CD8-positive, alpha-beta memory T cell (primary cell): ENCODE results near the gene HNRNPL. TPM values are rescaled to one million over a fixed set of nuclear protein-coding genes. Genes with fewer than 3 reads are reported as not detected.
"Not testable (repeated sequence)": the region's sequence is repeated elsewhere in the genome, so short reads cannot be mapped to it uniquely, and the experiment has no call there.

Experiments used
- CTCF ChIA-PET: fragments of 350-600 bp; sonication (Branson Sonifier 250); formaldehyde crosslinking; loops from one replicate; lab custom pipeline; 2021; ENCODE audit warnings: antibody characterized with exemption; lab: Charles Lee
- POLR2A ChIA-PET: fragments of 350-600 bp; sonication (Branson Sonifier 250); formaldehyde crosslinking; loops from one replicate; lab custom pipeline; 2021; ENCODE audit warnings: antibody characterized with exemption; lab: Charles Lee
- DNase-seq, 5 donors: peaks; one replicate each; pipeline versions ENCODE4 v3.0.0 to v3.0.0-alpha.2; 2020 to 2022; ENCODE audit warnings: mixed read lengths in 1 of 5
- H3K27ac ChIP-seq: one replicate; pipeline ENCODE4 v1.7.0; 2013; ENCODE audit warnings: low read depth, mild to moderate bottlenecking, low read length, moderate library complexity
- H3K27me3 ChIP-seq: 2 replicates; pipeline ENCODE4 v1.7.0; 2013; ENCODE audit warnings: low read length, mild to moderate bottlenecking; ENCODE audit not compliant: insufficient read depth, poor library complexity, severe bottlenecking
- H3K36me3 ChIP-seq: 2 replicates; pipeline ENCODE4 v1.7.0; 2013; ENCODE audit warnings: mild to moderate bottlenecking, low read length, moderate library complexity; ENCODE audit not compliant: insufficient read depth
- H3K4me1 ChIP-seq: 2 replicates; pipeline ENCODE4 v1.7.0; 2013; ENCODE audit warnings: mild to moderate bottlenecking, low read length, moderate library complexity; ENCODE audit not compliant: insufficient read depth
- H3K4me3 ChIP-seq: 2 replicates; pipeline ENCODE4 v1.7.0; 2013; ENCODE audit warnings: mild to moderate bottlenecking, low read length
- H3K9me3 ChIP-seq: 2 replicates; pipeline ENCODE4 v1.7.0; 2013; ENCODE audit warnings: mild to moderate bottlenecking, low read length
- H3K27ac Mint-ChIP-seq, 8 donors: one replicate each; pipeline ENCODE4 v1.8.0; 2020 to 2021; ENCODE audit warnings: mixed read lengths in 8 of 8, mild to moderate bottlenecking in 6 of 8, inconsistent platforms in 3 of 8, moderate library complexity in 3 of 8
- H3K27me3 Mint-ChIP-seq, 2 donors: one replicate each; pipeline ENCODE4 v1.8.0; 2020 to 2021; ENCODE audit warnings: mixed read lengths in 2 of 2, mild to moderate bottlenecking in 1 of 2, moderate library complexity in 1 of 2
- H3K36me3 Mint-ChIP-seq, 3 donors: one replicate each; pipeline ENCODE4 v1.8.0; 2020 to 2021; ENCODE audit warnings: mixed read lengths in 3 of 3, inconsistent platforms in 1 of 3, mild to moderate bottlenecking in 1 of 3
- H3K4me1 Mint-ChIP-seq, 3 donors: one replicate each; pipeline ENCODE4 v1.8.0; 2020 to 2021; ENCODE audit warnings: mixed read lengths in 3 of 3, inconsistent platforms in 1 of 3, mild to moderate bottlenecking in 1 of 3
- H3K4me3 Mint-ChIP-seq, 7 donors: one replicate each; pipeline ENCODE4 v1.8.0; 2020 to 2021; ENCODE audit warnings: mixed read lengths in 7 of 7, mild to moderate bottlenecking in 6 of 7, moderate library complexity in 4 of 7, inconsistent platforms in 2 of 7
- H3K9me3 Mint-ChIP-seq, 5 donors: one replicate each; pipeline ENCODE4 v1.8.0; 2020 to 2022; ENCODE audit warnings: mixed read lengths in 5 of 5, mild to moderate bottlenecking in 3 of 5, moderate library complexity in 2 of 5, inconsistent platforms in 1 of 5
- polyA plus RNA-seq: library from polyadenylated mRNA; unstranded; fragments of 300-500 nt; fragmentation: Illumina TruSeq; gene quantifications from one replicate; pipeline ENCODE4 v1.2.3, GENCODE V29; 2021
- total RNA-seq, 2 experiments: library from RNA; stranded (reverse); gene quantifications; one replicate each; pipeline ENCODE4 v1.2.3, GENCODE V29; 2021

Gene HNRNPL
- total and polyA plus RNA-seq, 3 experiments from 2014 or later, result 73.4 to 679 (median 656) TPM

- H3K27ac ChIP-seq, result no peak overlapping the region
Measured at GRCh38 chr19:38803543-38803942, 46.2 kb downstream of the HNRNPL start.

DNA sequence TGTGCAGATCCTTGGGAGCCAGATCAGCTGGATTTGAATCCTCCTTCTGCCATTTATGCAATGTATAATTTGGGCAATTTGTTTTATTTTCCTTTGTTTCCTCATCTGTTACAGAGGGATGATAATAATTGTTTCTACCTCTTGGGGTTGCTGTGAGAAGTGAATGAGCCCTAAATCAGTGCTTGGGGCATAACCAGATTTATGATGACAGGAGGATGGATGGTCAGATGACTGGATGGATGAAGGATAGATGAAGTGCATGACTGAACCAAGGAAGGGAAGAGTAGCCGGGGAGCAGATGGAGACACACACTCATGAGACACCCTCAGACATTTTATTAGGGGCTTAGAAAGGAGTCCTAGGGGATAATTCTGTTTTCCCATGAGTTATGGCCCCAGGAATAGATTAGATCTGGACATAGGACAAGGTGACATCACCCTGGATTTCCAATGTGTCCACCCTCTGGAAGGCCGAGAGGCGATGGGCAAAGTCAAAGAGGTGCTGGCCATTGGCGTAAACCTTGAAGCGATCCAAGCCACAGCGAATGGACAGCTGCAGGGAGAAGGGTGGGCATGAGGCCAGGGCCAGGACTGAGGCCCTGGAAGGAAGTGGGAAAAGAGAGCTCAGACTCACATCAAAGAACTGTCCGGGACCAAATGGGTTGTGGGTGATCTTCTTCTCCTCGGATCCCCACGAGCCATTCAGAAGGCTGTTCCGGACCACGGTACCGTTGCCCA, 48.3 kb downstream of the HNRNPL start:
- no peak overlapping the region for H3K27ac Mint-ChIP-seq

More at GRCh38 chr19:38803543-38803942, 46.2 kb downstream of the HNRNPL start:
- Mint-ChIP-seq H3K9me3 (no peaks in the 10 kb centered on the region), H3K27me3 (no peaks in the 10 kb centered on the region), H3K4me1 (peaks cover 3 to 7% (median 5%) of the 10 kb centered on the region in 3 donors), H3K27ac (no peak overlapping the region), H3K36me3 (peaks cover 0 to 6% (median 0%) of the 10 kb centered on the region in 3 donors), H3K4me3 (no peak overlapping the region)
- CTCF ChIA-PET, result no interaction called here
- POLR2A ChIA-PET, result no interaction called here
- Histone ChIP-seq H3K9me3 (no peaks in the 10 kb centered on the region), H3K4me1 (peaks cover 3% of the 10 kb centered on the region), H3K36me3 (no peaks in the 10 kb centered on the region), H3K27me3 (no peaks in the 10 kb centered on the region), H3K4me3 (no peak overlapping the region)
- DNase-seq, result no peak

DNA sequence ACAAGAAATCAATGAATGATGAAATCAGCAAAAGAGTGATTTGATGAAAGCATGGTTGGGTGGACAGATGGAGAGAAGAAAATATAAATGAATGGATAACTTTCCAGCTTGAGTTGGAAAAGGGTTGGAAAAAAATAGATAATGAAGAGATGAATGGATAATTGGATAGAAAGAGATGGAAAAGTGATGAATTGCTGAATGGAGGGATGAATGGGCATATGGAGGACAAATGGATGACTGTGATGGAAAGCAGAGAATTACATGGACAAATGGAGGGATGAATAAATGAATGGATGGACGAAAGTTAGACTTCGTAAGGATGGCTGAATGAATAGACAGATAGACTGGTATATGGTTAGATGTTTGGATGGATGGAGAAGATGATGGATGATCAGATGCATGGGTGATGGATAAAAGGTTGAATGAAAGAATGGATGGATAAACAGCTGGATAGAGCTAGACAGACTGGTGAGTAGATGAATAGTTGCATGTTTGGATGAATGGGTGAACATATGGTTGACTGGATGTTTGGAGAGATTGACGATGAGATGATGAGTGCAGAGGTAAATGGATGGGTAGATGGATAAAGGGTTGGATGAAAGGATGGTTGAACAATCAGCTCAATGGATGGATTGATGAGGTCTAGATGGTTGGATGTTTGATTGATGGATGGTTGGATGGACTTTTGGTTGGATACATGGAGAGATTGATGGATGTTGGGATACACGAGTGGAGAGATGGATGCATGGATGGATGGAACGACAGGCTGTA, 49.0 kb downstream of the HNRNPL start:
- Histone ChIP-seq H3K36me3 (no peaks in the 10 kb centered on the region), H3K27me3 (no peaks in the 10 kb centered on the region), H3K4me1 (peaks cover 3% of the 10 kb centered on the region), H3K9me3 (no peaks in the 10 kb centered on the region), H3K27ac (no peak overlapping the region), H3K4me3 (no peak overlapping the region)
- no peak overlapping the region for H3K27ac Mint-ChIP-seq
- no peaks in the 10 kb centered on the region for H3K9me3 Mint-ChIP-seq
- peaks cover 3 to 7% (median 5%) of the 10 kb centered on the region in 3 donors for H3K4me1 Mint-ChIP-seq
- no peaks in the 10 kb centered on the region for H3K27me3 Mint-ChIP-seq
- no peak for DNase-seq
- no peak overlapping the region for H3K4me3 Mint-ChIP-seq
- CTCF ChIA-PET, result no interaction called here
- H3K36me3 Mint-ChIP-seq, result peaks cover 0 to 5% (median 0%) of the 10 kb centered on the region in 3 donors
- POLR2A ChIA-PET, result no interaction called here

More for the DNA sequence above, 48.3 kb downstream of the HNRNPL start:
- ChIA-PET POLR2A (interaction anchor here (0.6 kb wide), 1 partner anchor 62 kb away, joined by 3 read pairs; no protein-coding TSS in a partner anchor), CTCF (interaction anchor here (1.8 kb wide), 1 partner anchor 86 kb away, joined by 5 read pairs; no protein-coding TSS in a partner anchor)
- Histone ChIP-seq H3K36me3 (no peaks in the 10 kb centered on the region), H3K27me3 (no peaks in the 10 kb centered on the region), H3K4me1 (peaks cover 3% of the 10 kb centered on the region), H3K9me3 (no peaks in the 10 kb centered on the region), H3K27ac (no peak overlapping the region), H3K4me3 (no peak overlapping the region)
- no peak for DNase-seq
- H3K4me1 Mint-ChIP-seq, result peaks cover 3 to 7% (median 5%) of the 10 kb centered on the region in 3 donors
- H3K9me3 Mint-ChIP-seq, result no peaks in the 10 kb centered on the region
- H3K27me3 Mint-ChIP-seq, result no peaks in the 10 kb centered on the region
- peaks cover 0 to 6% (median 0%) of the 10 kb centered on the region in 3 donors for H3K36me3 Mint-ChIP-seq
- H3K4me3 Mint-ChIP-seq, result no peak overlapping the region

GRCh38 chr19:38799104-38799503, 50.7 kb downstream of the HNRNPL start:
- no peak for DNase-seq
- Mint-ChIP-seq H3K36me3 (peaks cover 0 to 4% (median 0%) of the 10 kb centered on the region in 3 donors), H3K27ac (no peak overlapping the region), H3K4me3 (no peak overlapping the region), H3K4me1 (peaks cover 0 to under 1% (median 0%) of the 10 kb centered on the region in 3 donors), H3K27me3 (no peaks in the 10 kb centered on the region), H3K9me3 (no peaks in the 10 kb centered on the region)
- no peaks in the 10 kb centered on the region for H3K9me3 ChIP-seq
- CTCF ChIA-PET, result interaction anchor here (1.2 kb wide), 1 partner anchor 9 kb away, joined by 3 read pairs; no protein-coding TSS in a partner anchor
- H3K4me1 ChIP-seq, result no peaks in the 10 kb centered on the region
- no peaks in the 10 kb centered on the region for H3K27me3 ChIP-seq
- no peak overlapping the region for H3K4me3 ChIP-seq
- no peak overlapping the region for H3K27ac ChIP-seq
- no peaks in the 10 kb centered on the region for H3K36me3 ChIP-seq
- POLR2A ChIA-PET, result interaction anchor here (0.9 kb wide), 1 partner anchor 33 kb away, joined by 5 read pairs; the partner anchor contains the start of gene ECH1

DNA sequence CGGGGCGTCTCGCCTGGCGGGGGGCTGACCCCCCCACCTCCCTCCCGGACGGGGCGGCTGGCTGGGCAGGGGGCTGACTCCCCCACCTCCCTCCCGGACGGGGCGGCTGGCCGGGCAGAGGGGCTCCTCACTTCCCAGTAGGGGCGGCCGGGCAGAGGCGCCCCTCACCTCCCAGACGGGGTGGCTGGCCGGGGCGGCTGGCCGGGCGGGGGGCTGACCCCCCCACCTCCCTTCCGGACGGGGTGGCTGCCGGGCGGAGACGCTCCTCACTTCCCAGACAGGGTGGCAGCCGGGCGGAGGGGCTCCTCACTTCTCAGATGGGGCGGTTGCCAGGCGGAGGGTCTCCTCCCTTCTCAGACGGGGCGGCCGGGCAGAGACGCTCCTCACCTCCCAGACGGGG, 52.0 kb downstream of the HNRNPL start:
- H3K4me1 ChIP-seq, H3K4me3 ChIP-seq, H3K36me3 ChIP-seq, H3K27ac ChIP-seq, H3K9me3 Mint-ChIP-seq, H3K4me1 Mint-ChIP-seq, H3K4me3 Mint-ChIP-seq, POLR2A ChIA-PET, H3K27me3 ChIP-seq, DNase-seq, H3K27ac Mint-ChIP-seq, H3K36me3 Mint-ChIP-seq, H3K27me3 Mint-ChIP-seq, CTCF ChIA-PET, H3K9me3 ChIP-seq: not testable (repeated sequence)

DNA sequence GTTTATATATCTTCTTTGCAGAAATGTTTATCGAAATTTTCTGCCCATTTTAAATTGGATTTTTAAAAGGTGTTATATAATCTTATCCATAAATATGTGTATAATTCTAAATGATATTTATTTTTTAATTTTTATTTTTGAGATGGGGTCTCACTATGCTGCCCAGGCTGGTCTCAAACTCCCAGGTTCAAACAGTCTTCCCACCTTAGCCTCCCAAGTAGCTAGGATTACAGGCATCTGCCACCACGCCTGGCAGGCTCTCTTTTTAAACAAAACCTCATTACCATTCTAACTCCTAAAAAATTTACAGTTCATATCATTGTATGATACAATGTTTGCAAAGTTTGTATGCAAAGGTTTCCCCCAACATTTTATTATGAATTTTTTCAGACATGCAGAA, 53.6 kb downstream of the HNRNPL start:
- POLR2A ChIA-PET, result no interaction called here

DNA sequence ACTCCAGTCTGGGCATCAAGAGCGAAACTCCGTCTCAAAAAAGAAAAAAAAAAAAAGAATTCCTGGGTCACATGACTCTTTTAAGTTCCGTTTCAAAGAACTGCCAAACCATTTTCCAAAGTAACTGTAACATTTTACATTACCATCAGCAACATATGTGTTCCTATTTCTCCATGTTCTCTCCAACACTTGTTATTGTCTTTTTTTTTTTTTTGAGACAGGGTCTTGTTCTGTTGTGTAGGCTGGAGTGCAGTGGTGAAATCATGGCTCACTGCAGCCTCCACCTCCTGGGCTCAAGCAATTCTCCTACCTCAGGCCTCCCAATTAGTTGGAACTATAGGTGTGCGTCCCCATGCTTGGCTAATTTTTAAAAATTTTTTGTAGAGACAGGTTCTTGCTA, 54.2 kb downstream of the HNRNPL start:
- DNase-seq, result no peak
- Mint-ChIP-seq H3K27me3 (no peaks in the 10 kb centered on the region), H3K9me3 (no peaks in the 10 kb centered on the region), H3K4me3 (peak overlapping the region in 1 of 7 donors; percentile 23), H3K36me3 (no peaks in the 10 kb centered on the region), H3K4me1 (peaks cover 4 to 9% (median 6%) of the 10 kb centered on the region in 3 donors), H3K27ac (peak overlapping the region in 1 of 8 donors; percentile 71)
- no peaks in the 10 kb centered on the region for H3K36me3 ChIP-seq
- no peak overlapping the region for H3K4me3 ChIP-seq
- H3K4me1 ChIP-seq, result no peaks in the 10 kb centered on the region
- ChIA-PET POLR2A (no interaction called here), CTCF (no interaction called here)
- H3K9me3 ChIP-seq, result no peaks in the 10 kb centered on the region
- no peaks in the 10 kb centered on the region for H3K27me3 ChIP-seq
- H3K27ac ChIP-seq, result no peak overlapping the region

More for the DNA sequence above, 53.6 kb downstream of the HNRNPL start:
- Mint-ChIP-seq H3K36me3 (no peaks in the 10 kb centered on the region), H3K27me3 (no peaks in the 10 kb centered on the region), H3K9me3 (no peaks in the 10 kb centered on the region), H3K4me3 (peak overlapping the region in 1 of 7 donors; percentile 5), H3K4me1 (peaks cover 4 to 9% (median 6%) of the 10 kb centered on the region in 3 donors), H3K27ac (no peak overlapping the region)
- Histone ChIP-seq H3K36me3 (no peaks in the 10 kb centered on the region), H3K27me3 (no peaks in the 10 kb centered on the region), H3K4me3 (no peak overlapping the region), H3K9me3 (no peaks in the 10 kb centered on the region), H3K4me1 (no peaks in the 10 kb centered on the region), H3K27ac (no peak overlapping the region)
- CTCF ChIA-PET, result no interaction called here
- no peak for DNase-seq
